ENCODE data around the gene CLCA2.

Gene CLCA2

GRCh38 chr1:86430376-86430775 is 6.4 kb downstream of the CLCA2 start:
- no peak for DNase-seq (ENCODE audit: low spot score)

- no peak for DNase-seq (ENCODE audit: low spot score)
Observed at GRCh38 chr1:86434059-86434458, 10.1 kb downstream of the CLCA2 start.

- DNase-seq (ENCODE audit: low spot score): no peak
Observed at GRCh38 chr1:86435327-86435726, 11.4 kb downstream of the CLCA2 start.

DNA sequence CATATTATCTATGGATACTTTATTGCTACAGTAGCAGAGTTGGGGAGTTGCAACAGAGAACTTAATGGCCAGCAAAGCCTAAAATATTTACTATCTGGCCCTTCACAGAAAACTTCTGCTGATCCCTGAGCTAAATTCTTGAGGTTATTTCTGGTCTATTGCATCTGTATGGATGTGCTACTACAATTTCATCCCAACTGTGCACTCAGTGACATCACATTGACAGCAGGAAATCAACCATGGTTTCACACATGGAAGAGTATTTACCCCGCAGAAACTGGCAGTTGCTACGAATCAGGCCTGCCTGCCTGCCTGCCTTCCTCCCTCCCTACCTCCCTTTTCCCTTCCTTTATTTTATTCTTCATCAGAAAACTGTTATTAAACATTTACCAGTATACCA is 12.1 kb downstream of the CLCA2 start:
- no peak for DNase-seq (ENCODE audit: low spot score)

DNA sequence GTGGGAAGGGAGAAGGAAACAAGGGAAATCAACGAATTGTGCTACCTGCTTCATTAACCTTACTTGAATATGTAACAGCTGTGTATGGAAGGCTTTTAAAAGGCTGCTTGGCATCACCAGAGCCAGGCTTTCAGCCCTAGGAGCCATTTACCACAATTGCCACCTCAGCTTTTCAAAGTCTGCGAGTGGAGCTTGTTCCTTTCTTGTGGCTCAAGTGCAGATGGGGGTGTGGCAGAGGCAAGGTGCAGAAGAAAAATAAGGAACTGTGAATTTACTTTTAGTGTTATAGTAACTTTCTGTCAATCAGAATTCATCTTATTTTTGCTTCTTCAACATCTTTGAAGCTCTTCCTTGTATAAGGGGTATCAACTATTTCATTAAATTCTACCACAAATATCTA is 17.6 kb downstream of the CLCA2 start:
- no peak for DNase-seq (ENCODE audit: low spot score)

GRCh38 chr1:86441997-86442396 is 18.0 kb downstream of the CLCA2 start:
- DNase-seq (ENCODE audit: low spot score): no peak

DNA sequence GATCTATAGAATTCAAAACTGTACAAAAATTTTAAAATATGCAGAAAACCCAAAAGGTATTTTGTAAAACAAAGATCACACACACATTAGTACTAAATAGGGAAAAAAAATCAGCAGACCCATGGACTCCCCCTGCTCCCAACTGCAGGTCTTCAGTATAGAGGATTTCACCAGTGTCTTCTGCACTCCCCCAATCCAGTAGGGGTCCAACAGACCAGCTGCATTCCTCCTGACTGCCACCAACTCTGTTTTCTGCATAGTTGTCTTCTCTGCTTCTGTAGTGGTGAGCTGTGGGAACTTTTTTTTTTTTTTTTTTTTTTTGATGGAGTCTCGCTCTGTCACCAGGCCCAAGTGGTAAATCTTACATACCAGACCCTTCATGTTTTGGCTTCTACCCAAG is 21.9 kb downstream of the CLCA2 start:
- DNase-seq (ENCODE audit: low spot score): no peak

DNA sequence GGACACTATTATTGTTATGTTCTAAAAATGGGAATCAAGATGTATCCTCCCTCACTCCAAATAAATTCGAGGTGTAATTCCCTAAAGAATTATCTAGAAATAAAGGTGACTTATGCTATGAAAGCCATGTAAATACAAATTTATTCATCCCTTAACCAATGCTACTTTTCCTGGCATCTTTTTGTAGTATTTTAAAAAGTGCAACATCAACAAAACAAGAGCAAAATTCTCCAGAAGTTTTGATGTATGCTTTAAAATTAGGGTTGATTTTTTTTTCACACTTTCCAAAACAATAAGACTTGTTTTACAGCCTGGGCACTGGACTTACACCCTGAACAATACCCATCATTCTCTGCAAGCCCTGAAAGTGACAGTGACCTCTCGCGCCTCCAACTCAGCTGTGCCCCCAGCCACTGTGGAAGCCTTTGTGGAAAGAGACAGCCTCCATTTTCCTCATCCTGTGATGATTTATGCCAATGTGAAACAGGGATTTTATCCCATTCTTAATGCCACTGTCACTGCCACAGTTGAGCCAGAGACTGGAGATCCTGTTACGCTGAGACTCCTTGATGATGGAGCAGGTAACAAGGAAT is 23.3 kb downstream of the CLCA2 start:
- DNase-seq (ENCODE audit: low spot score): no peak

DNA sequence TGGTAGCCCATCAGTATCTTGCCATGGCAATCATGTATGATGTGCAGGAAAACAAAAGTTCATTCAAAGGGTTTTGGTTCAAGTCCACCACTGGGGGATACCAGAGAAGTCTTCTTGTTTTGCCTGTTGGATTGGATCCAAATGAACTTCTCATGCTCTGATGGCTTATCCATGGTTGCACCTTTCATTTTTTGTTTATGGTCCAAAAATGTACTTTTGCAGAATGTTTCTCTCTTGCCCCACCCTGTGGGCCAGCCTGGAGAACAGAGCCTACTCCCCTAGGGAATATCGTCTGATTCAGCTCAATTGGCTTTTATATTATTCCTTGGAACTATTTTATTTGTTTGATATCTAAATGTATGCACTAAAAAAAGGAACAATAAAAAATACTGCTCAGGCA is 24.7 kb downstream of the CLCA2 start:
- no peak for DNase-seq (ENCODE audit: low spot score)

- no peak for DNase-seq (ENCODE audit: low spot score)
Observed at GRCh38 chr1:86449103-86449502, 25.1 kb downstream of the CLCA2 start.

DNA sequence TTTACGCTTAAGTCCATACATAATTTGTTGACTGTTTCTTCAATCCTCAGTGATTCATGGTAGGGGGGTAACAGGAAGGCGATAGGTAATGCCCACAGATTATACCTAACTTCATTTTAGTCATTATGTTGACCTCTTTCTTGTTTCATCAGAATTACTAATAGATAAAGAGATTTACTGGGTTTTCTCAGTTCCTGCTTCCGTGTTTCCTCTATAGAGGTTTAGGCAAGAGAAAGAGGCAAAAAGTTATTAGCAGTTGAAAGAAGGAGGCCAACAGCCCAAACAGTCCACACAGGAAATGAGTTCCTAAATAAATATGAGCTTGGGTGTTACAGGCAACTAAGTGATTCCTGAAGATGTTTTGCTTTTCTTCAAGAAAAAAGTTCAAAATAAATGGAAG is 26.9 kb downstream of the CLCA2 start:
- DNase-seq (ENCODE audit: low spot score): no peak

DNA sequence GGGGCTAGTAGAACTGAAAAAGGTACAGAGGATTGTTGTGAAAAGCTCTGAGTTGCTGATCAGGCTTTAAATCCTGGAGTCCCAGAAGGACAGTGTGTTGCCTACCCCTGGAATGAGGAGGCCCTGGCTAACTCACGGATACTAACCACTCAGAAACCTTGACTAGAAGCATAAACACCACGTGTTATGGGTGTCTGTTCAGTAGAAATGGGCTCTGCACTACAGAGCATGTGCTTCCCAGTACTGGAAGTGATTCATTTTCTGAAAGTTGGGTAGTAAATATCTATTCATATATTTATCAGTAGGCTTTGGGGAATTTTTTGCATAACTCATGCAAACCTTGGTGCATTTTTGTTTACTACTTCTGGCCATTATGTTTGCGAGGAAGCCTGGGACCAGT is 29.7 kb downstream of the CLCA2 start:
- DNase-seq (ENCODE audit: low spot score): no peak

DNA sequence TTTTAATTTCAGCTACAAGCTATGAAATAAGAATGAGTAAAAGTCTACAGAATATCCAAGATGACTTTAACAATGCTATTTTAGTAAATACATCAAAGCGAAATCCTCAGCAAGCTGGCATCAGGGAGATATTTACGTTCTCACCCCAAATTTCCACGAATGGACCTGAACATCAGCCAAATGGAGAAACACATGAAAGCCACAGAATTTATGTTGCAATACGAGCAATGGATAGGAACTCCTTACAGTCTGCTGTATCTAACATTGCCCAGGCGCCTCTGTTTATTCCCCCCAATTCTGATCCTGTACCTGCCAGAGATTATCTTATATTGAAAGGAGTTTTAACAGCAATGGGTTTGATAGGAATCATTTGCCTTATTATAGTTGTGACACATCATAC is 31.1 kb downstream of the CLCA2 start:
- no peak for DNase-seq (ENCODE audit: low spot score)

GRCh38 chr1:86460998-86461397 is 37.0 kb downstream of the CLCA2 start:
- no peak for DNase-seq (ENCODE audit: low spot score)

DNA sequence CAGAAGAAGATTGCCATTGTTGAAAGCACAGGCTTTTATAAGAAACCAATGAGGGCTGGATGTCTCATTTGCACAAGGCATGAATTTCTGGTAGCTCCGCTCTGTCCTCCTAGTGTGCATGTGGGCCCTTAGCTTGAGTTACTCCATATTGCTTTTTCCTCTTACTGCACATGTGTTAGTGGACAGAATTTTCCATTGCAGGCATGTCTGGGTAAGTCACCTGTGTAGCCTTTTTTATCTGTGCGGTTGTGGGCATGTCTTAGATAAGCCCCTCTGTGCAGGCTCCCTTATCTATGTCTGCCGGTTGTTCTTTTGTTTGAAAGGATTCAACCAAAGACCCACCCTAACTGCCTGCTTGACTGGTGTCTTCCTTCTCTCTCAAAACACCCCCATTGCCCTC is 37.5 kb downstream of the CLCA2 start:
- no peak for DNase-seq (ENCODE audit: low spot score)

- no peak for DNase-seq (ENCODE audit: low spot score)
Observed at GRCh38 chr1:86464819-86465218, 40.8 kb downstream of the CLCA2 start.

GRCh38 chr1:86466109-86466844 is 42.3 kb downstream of the CLCA2 start:
- no peak for DNase-seq (ENCODE audit: low spot score)

DNA sequence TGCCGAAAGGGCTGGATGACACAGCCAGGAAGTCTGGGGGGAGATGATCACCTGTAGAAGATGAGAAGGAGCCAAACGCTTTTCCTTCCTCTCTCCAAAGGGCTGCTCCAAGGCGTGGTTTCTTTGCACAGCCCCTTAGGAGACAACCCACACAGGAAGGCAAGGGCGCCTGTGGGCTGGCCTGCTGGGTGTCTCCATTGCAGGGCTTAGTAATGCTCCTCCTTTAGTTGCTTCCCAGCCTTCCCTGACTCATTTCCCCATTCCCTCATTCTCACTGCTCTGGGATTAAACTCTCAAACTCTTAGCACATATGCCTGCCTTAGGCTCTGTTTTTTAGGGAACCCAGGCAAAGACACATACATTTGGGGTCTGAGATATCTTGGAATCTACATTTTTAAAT is 43.0 kb downstream of the CLCA2 start:
- no peak for DNase-seq (ENCODE audit: low spot score)

GRCh38 chr1:86468501-86468977 is 44.6 kb downstream of the CLCA2 start, which contains the start of gene CLCA1:
TSS of gene CLCA1 (plus strand) at chr1:86468927. CDS start at chr1:86468972, 45 bp downstream.
- DNase-seq (ENCODE audit: low spot score): no peak

GRCh38 chr1:86470859-86471258 is 46.9 kb downstream of the CLCA2 start:
- no peak for DNase-seq (ENCODE audit: low spot score)

DNA sequence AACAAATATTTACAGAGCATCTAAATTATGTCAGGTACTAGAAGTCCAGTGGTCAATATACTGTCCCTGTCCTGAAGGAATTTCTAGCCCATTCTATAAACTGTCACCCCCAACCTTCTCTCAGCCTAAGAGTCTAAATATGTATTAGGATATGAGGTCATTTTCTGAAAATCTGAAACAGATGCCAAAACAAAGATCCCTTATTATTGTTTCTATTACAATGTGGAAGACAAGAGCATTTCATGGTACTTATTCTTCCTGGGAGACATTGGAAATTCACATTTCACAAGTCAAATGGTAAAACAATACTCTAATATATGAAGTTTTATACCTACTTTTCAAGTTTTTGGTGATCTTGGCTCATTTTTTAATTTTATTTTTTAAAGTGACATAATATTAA is 47.3 kb downstream of the CLCA2 start:
- DNase-seq (ENCODE audit: low spot score): no peak

DNA sequence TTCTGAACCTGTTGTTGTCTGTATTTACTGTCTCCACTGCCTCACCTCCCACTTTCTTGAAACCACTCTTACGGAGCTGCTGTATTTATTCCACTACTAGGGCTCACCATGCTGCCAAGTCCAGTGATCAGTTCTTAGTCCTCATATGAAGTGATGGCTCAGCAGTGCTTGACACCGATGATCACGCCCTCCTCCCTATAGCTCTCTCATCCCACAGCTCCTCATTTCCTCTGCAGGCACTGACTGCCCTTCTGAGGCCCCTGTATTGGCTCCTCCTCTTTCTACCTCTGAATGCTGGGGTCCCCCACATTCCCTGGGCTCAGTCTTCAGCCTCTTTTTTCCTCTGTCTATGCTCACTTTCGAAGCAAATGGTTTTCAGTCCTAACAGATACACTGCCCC is 48.2 kb downstream of the CLCA2 start:
- no peak for DNase-seq (ENCODE audit: low spot score)

DNA sequence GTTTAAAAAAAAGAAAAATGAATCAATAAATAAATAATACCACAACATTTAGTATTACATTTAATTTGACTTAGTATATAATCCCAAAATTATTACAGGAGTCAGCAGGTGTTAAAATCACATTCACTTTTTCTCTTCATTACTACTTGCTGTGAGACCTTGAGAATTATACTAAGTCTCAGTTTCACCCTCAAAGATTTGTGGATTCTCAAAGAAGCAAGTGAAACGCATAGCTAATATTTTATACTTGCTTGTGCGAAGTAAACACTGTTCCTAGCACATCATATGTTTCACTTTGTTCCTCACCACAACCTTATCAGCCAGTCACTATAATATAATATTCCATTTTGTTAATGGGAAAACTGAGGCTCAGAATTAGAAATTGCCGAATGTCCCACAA is 48.8 kb downstream of the CLCA2 start:
- DNase-seq (ENCODE audit: low spot score): no peak

DNA sequence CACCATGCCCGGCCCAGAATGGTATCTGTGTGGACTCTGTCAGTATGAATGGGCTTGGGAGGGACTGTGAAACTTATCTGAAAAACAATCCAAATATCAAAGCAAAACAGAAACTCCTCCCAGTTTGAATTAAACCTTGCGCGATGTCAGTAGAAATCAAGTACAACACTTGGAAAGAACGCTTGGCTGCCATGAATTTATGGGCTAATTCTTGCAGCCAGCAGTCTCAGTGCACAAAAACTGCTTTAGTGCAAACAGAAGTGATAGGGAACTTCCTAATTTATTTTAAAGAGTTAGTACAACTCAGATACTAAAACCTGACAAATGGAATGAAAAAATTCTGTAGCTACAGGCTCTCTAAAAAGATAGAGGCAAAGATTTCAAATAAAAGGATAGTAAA is 53.3 kb downstream of the CLCA2 start:
- no peak for DNase-seq (ENCODE audit: low spot score)
